Spleen (tissue), 7 donors: ENCODE results near the gene KRT23.

Source experiments
- POLR2A ChIP-seq, 3 donors: fragments of 450-650 bp; IDR thresholded peaks; one replicate each; pipeline ENCODE4 v1.5.1; 2017; ENCODE audit warnings: antibody characterized with exemption in 3 of 3, mild to moderate bottlenecking in 1 of 3
- TF ChIP-seq, protein P1 (sequence below), 11 experiments: fragments of 200-600 bp in 7 of 11; fragments of 450-650 bp in 4 of 11; sonication (generic) in 4 of 11; IDR thresholded peaks in 8 of 11; conservative IDR thresholded peaks in 3 of 11; 1 replicate in 7 of 11; 2 replicates in 4 of 11; pipeline versions ENCODE4 v1.4.0 to v1.8.0; 2016 to 2021; ENCODE audit warnings: antibody characterized with exemption in 11 of 11, inconsistent platforms in 4 of 11, mild to moderate bottlenecking in 1 of 11
- donor health status: DM: no; HTN: no; CAD: no; lungs with moderate emphysema.
- donor health status: DM: no; HTN: no; CAD: no.
- donor health status: DM: no; HTN: no; CAD: no.

DNA sequence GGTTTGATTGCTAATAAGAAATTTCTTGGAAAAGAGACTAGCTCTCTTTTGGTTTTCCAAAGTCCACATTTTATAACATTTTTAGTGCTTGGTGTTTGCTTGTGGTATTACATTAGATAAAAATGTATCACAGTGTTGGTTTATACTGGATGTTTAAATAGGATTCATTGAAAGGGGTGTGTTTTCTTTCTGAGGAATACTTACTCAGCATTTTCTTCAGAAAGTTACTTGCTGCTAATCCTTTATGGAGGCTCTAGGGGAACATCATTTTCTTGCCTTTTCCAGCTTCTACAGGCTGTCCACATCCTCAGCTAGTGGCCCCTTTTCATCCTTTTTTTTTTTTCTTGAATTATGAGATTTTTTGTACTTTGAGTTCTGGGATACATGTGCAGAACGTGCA lies 30.1 kb upstream of the KRT23 start:
- TF ChIP-seq POLR2A (IDR thresholded peaks at IDR 0.05), result no peak
- TF ChIP-seq, protein P1, sequence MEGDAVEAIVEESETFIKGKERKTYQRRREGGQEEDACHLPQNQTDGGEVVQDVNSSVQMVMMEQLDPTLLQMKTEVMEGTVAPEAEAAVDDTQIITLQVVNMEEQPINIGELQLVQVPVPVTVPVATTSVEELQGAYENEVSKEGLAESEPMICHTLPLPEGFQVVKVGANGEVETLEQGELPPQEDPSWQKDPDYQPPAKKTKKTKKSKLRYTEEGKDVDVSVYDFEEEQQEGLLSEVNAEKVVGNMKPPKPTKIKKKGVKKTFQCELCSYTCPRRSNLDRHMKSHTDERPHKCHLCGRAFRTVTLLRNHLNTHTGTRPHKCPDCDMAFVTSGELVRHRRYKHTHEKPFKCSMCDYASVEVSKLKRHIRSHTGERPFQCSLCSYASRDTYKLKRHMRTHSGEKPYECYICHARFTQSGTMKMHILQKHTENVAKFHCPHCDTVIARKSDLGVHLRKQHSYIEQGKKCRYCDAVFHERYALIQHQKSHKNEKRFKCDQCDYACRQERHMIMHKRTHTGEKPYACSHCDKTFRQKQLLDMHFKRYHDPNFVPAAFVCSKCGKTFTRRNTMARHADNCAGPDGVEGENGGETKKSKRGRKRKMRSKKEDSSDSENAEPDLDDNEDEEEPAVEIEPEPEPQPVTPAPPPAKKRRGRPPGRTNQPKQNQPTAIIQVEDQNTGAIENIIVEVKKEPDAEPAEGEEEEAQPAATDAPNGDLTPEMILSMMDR (IDR thresholded peaks at IDR 0.05 in 8 of 11, conservative IDR thresholded peaks at IDR 0.05 in 3 of 11), result no peak
